GM18526 (cell line): ENCODE results near the gene TXNDC2.

Experiments
- POLR2A ChIP-seq: IDR thresholded peaks from 3 replicates; pipeline ENCODE4 v1.6.1; 2011; ENCODE audit not compliant: insufficient read length; ENCODE audit errors: extremely low read depth

Gene TXNDC2

GRCh38 chr18:9871244-9871746 lies 14.5 kb upstream of the TXNDC2 start:
- no peak for TF ChIP-seq POLR2A

DNA sequence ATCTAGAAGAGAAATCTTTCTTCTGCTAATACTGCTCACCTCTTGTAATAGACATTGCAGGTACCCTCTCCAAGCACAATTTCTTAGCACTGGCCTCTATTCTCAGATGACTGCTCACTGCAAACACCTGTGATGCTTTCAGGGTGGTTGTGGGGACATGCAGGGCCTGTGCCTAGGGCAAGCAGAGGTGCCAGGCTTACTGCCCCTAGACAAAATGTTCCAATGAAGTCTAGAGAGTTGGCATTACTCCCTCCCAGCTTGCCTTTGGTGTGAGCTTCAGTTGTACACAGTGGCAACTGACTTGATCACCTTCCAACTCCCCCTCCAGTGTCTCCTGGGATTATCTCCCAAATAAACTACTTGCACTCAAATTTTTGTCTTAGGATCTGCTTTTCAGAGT lies 12.9 kb upstream of the TXNDC2 start:
- TF ChIP-seq POLR2A = no peak

DNA sequence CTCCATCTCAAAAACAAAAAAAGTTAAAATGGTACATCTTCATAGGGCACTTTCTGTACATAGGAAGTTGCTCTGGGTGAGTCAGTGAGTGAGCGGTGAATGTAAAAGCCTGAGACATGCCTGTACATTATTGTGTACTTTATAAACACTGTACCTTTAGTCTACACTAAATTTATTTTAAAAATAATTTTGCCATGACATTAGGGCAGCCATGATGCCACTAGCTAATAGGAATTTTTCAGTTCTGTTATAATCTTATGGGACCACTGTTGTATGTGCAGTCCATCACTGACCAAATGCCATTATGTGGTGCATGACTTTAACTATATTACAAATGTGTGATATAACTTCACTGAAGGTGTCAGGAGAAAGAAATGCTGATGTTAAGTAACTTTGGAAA lies 11.0 kb upstream of the TXNDC2 start:
- TF ChIP-seq POLR2A = no peak

DNA sequence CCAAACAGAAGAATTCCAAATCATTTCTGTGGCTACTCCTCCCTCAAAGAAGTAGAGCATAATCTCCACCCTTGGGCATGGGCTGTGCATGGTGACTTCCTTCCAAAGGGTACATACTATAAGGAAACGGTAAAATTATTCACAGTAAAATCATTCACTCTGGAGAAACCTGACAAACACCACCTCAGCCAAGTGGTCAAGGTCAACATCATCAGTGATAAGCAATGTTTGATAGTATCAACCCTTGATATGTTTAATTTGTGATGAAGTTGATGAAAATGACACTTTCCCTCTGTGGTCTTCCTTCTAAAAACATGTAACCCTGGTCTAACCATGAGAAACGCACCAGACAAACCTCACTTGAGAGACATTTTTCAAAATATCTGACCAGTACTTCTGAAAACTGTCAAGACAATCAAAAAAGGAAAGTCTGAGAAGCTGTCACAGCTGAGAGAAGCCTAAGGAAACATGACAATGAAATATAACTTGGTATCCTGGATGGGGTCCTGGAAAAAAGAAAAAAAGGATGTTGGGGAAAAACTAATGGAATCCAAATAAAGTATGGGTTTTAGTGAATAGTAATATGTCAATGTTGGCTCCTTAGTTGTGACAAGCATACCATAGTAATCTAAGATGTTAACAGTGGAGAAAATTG lies 9.4 kb upstream of the TXNDC2 start:
- TF ChIP-seq POLR2A = no peak

- TF ChIP-seq POLR2A = no peak
Measured at GRCh38 chr18:9876867-9877654, 8.7 kb upstream of the TXNDC2 start.

DNA sequence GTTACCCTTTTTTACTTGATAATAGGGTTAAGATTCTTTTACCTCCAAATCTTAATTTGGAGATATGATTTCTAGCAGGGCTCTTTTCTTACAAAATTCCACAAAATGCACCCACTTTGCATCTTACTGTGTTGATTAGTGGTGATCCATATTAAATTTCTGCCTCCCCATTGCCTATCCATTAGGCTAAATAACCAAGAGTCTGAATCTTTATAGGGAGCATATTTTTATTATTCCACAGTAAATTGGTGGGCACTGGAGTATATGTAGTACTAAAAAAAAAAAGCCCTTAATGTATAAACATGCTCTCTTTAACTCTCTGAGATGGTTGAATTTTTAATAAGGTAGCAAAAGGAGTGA lies 8.1 kb upstream of the TXNDC2 start:
- no peak for TF ChIP-seq POLR2A

- TF ChIP-seq POLR2A = no peak
Measured at GRCh38 chr18:9878095-9878494, 7.7 kb upstream of the TXNDC2 start.

GRCh38 chr18:9878783-9879242 lies 7.0 kb upstream of the TXNDC2 start:
- TF ChIP-seq POLR2A = no peak

DNA sequence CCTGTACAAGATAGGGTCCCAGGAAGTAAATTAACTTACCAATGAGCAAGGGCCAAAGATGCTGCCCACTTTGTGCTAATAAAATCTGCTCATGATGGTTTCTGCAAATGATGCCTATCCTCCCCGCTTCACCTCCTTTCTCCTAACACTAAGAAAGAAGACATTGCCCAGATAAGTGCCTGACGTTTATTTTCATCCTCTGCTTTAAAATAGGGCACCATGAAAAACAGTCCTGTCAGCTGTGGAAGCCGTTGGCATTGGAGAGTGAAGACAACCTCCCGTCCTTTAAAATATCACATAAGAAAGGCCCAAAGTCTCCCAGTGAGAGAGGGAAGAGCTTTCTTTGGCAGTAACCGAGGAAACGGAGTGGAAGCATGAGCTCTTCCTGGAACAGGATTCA lies 1.7 kb upstream of the TXNDC2 start:
- TF ChIP-seq POLR2A = no peak

GRCh38 chr18:9884532-9885140 lies 1.1 kb upstream of the TXNDC2 start:
- no peak for TF ChIP-seq POLR2A

- TF ChIP-seq POLR2A = no peak
Measured at GRCh38 chr18:9886005-9886348, 204 bp downstream of the TXNDC2 start.

- TF ChIP-seq POLR2A = no peak
Measured at GRCh38 chr18:9887992-9888391, 2.2 kb downstream of the TXNDC2 start.

DNA sequence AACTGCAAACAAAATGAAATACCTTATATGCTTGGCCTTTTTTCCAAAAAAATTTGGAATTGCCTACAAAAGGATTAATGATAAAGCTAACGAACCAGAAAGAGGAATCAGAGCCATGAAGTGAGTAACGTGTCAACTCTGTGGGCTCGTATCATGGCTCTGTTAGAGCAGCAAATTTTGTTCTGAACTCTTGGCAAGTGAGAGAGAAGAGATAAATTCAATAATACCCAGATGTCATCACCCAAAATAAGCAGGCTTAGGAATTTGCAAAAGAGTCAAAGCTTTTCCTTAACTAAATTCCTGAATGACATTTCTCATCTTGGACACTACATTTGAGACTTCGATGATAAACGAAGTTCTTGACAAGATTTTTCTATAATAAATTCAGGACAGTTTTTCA lies 4.4 kb downstream of the TXNDC2 start:
- no peak for TF ChIP-seq POLR2A

GRCh38 chr18:9890957-9891356 lies 5.2 kb downstream of the TXNDC2 start:
- no peak for TF ChIP-seq POLR2A

- no peak for TF ChIP-seq POLR2A
Measured at GRCh38 chr18:9894454-9895068, 8.8 kb downstream of the TXNDC2 start.

GRCh38 chr18:9897129-9897528 lies 11.4 kb downstream of the TXNDC2 start:
- no peak for TF ChIP-seq POLR2A
